Hippocampal formation (tissue), 2 donors: Measurements from ENCODE around the gene EXOSC3.
"Not testable (repeated sequence)": the region's sequence is repeated elsewhere in the genome, so short reads cannot be mapped to it uniquely, and the experiment has no call there.

ENCODE experiments used
- DNase-seq, 2 donors: peaks; one replicate each; lab custom pipeline; 2025; lab: John Stamatoyannopoulos, UW

The EXOSC3 gene

GRCh38 chr9:37784616-37785483 is at the start of gene EXOSC3:
TSS of gene EXOSC3 (minus strand) at chr9:37785064. CDS start at chr9:37785044, 20 bp downstream.
- DNase-seq = peak; percentile 80 to 85

GRCh38 chr9:37827483-37828165 is 42.8 kb upstream of the EXOSC3 start:
- DNase-seq = no peak

- DNase-seq = not testable (repeated sequence)
Measured at GRCh38 chr9:37825174-37825573, 40.3 kb upstream of the EXOSC3 start.

GRCh38 chr9:37820142-37820541 is 35.3 kb upstream of the EXOSC3 start:
- no peak for DNase-seq

GRCh38 chr9:37818849-37819248 is 34.0 kb upstream of the EXOSC3 start:
- DNase-seq = no peak

GRCh38 chr9:37812773-37813379 is 28.0 kb upstream of the EXOSC3 start:
- no peak for DNase-seq

- no peak for DNase-seq
Measured at GRCh38 chr9:37811906-37812476, 27.1 kb upstream of the EXOSC3 start.

- not testable (repeated sequence) for DNase-seq
Measured at GRCh38 chr9:37809676-37810075, 24.8 kb upstream of the EXOSC3 start.

- DNase-seq = no peak
Measured at GRCh38 chr9:37806271-37806670, 21.4 kb upstream of the EXOSC3 start.

- DNase-seq = no peak
Measured at GRCh38 chr9:37801959-37802711, 17.3 kb upstream of the EXOSC3 start.

- no peak for DNase-seq
Measured at GRCh38 chr9:37801287-37801850, 16.5 kb upstream of the EXOSC3 start.

GRCh38 chr9:37800631-37801286 is 15.9 kb upstream of the EXOSC3 start, which contains the start of gene DCAF10:
TSS of gene DCAF10 (plus strand) at chr9:37800797. CDS start at chr9:37800867, 70 bp downstream.
- peak; percentile 55 to 83 for DNase-seq

GRCh38 chr9:37798677-37799076 is 13.8 kb upstream of the EXOSC3 start:
- no peak for DNase-seq

- no peak for DNase-seq
Measured at GRCh38 chr9:37796232-37796631, 11.4 kb upstream of the EXOSC3 start.

GRCh38 chr9:37792122-37792521 is 7.3 kb upstream of the EXOSC3 start:
- no peak for DNase-seq

GRCh38 chr9:37790096-37790495 is 5.2 kb upstream of the EXOSC3 start:
- DNase-seq = no peak

GRCh38 chr9:37788332-37788731 is 3.5 kb upstream of the EXOSC3 start:
- DNase-seq = no peak

- no peak for DNase-seq
Measured at GRCh38 chr9:37787059-37787458, 2.2 kb upstream of the EXOSC3 start.

- DNase-seq = no peak
Measured at GRCh38 chr9:37784291-37784615, 611 bp downstream of the EXOSC3 start.

GRCh38 chr9:37778534-37778933 is 6.3 kb downstream of the EXOSC3 start:
- no peak for DNase-seq

GRCh38 chr9:37776328-37776727 is 8.5 kb downstream of the EXOSC3 start:
- DNase-seq = no peak
